HepG2 (cell line): ENCODE data around the gene SNX27. TPM values are rescaled to one million over a fixed set of nuclear protein-coding genes. Genes with fewer than 3 reads are reported as not detected.

ENCODE experiments used
- ATAC-seq: fragments of 200-7000 bp; cut with Tn5 transposase; 3 replicates; pipeline ENCODE4 v1.9.1; 2020; ENCODE audit warnings: mild to moderate bottlenecking, moderate library complexity
- BruUV-seq: library from RNA; stranded (reverse); fragments of 400-500 nt; replicated peaks from 2 replicates; lab custom pipeline; 2021; lab: Mats Ljungman, UMichigan
- CTCF ChIA-PET: fragments of 300-600 bp; formaldehyde crosslinking; extraction: SDS; loops from one replicate; lab custom pipeline; 2021; ENCODE audit warnings: low total read pairs, inconsistent platforms, low intra/inter-chr PET ratio; lab: Yijun Ruan, JAX
- POLR2A ChIA-PET: fragments of 350-600 bp; sonication (Branson Sonifier 250); formaldehyde crosslinking; loops from one replicate; lab custom pipeline; 2020; ENCODE audit warnings: antibody characterized with exemption, inconsistent platforms; lab: Yijun Ruan, JAX
- DNase-seq: peaks from one replicate; pipeline ENCODE4 v3.0.0-alpha.2; 2015; ENCODE audit warnings: low spot score
- FAIRE-seq: peaks from 3 replicates; lab custom pipeline; 2011; peaks lifted over from hg19 to GRCh38; lab: Jason Lieb, UNC
- H2AFZ ChIP-seq: one replicate; pipeline ENCODE4 v1.6.1; 2011; ENCODE audit warnings: low read length, inconsistent platforms
- H3K27ac ChIP-seq: fragments of 300-600 bp; 3 replicates; pipeline ENCODE4 v1.8.0; 2011; ENCODE audit warnings: mixed run types, mild to moderate bottlenecking, mixed read lengths, low read length, inconsistent platforms; ENCODE audit not compliant: insufficient read depth; ENCODE audit errors: extremely low read length
- H3K27me3 ChIP-seq, 2 experiments: fragments of 200-600 bp in 1 of 2; 2 replicates in 1 of 2; 3 replicates in 1 of 2; pipeline versions ENCODE4 v1.6.0 to v1.8.0; 2011; ENCODE audit warnings: low read length in 2 of 2, mild to moderate bottlenecking in 2 of 2, moderate library complexity in 2 of 2, inconsistent platforms in 1 of 2; ENCODE audit not compliant: insufficient read depth in 2 of 2, control insufficient read depth in 1 of 2
- H3K36me3 ChIP-seq, 2 experiments: fragments of 200-600 bp in 1 of 2; replicated peaks in 1 of 2; 2 replicates in 1 of 2; 3 replicates in 1 of 2; pipeline versions ENCODE4 v1.5.1 to v1.8.0; 2011; ENCODE audit warnings: low read length in 2 of 2, inconsistent platforms in 1 of 2; ENCODE audit not compliant: insufficient read depth in 2 of 2, control insufficient read depth in 1 of 2
- H3K4me1 ChIP-seq: 2 replicates; pipeline ENCODE4 v1.5.1; 2012; ENCODE audit warnings: low read length, inconsistent platforms; ENCODE audit not compliant: insufficient read depth
- H3K4me2 ChIP-seq: 2 replicates; pipeline ENCODE4 v1.6.0; 2011; ENCODE audit warnings: low read depth, low read length, inconsistent platforms
- H3K4me3 ChIP-seq, 3 experiments: fragments of 200-600 bp in 1 of 3; sonication (generic), shearing (Covaris generic) in 1 of 3; replicated peaks in 1 of 3; 2 replicates each; pipeline ENCODE4 v1.5.1; 2011 to 2016; ENCODE audit warnings: low read length in 3 of 3, inconsistent platforms in 2 of 3, low read depth in 2 of 3, mild to moderate bottlenecking in 2 of 3, control low read depth in 1 of 3, mixed read lengths in 1 of 3; ENCODE audit not compliant: insufficient read depth in 1 of 3
- H3K79me2 ChIP-seq: one replicate; pipeline ENCODE4 v1.6.1; 2011; ENCODE audit warnings: low read length, inconsistent platforms; ENCODE audit not compliant: insufficient read depth
- H3K9ac ChIP-seq: 2 replicates; pipeline ENCODE4 v1.6.0; 2011; ENCODE audit warnings: mild to moderate bottlenecking, low read depth, low read length, inconsistent platforms; ENCODE audit not compliant: insufficient read depth
- H3K9me3 ChIP-seq: 2 replicates; pipeline ENCODE4 v1.5.1; 2012; ENCODE audit warnings: mild to moderate bottlenecking, low read length
- H4K20me1 ChIP-seq: 2 replicates; pipeline ENCODE4 v1.6.0; 2011; ENCODE audit warnings: inconsistent platforms, mild to moderate bottlenecking, low read length, moderate library complexity; ENCODE audit not compliant: insufficient read depth
- RFX5 ChIP-seq: IDR thresholded peaks from 2 replicates; pipeline ENCODE4 v1.6.1; 2011; ENCODE audit warnings: low read depth, low read length, improper control_type of control experiment
- TEAD3 ChIP-seq: optimal IDR thresholded peaks from 2 replicates; pipeline ENCODE3; 2016; ENCODE audit warnings: borderline replicate concordance
- ZNF709 ChIP-seq: sonication (generic); formaldehyde crosslinking; IDR thresholded peaks from 2 replicates; pipeline ENCODE4 v1.5.0; 2020; ENCODE audit warnings: mild to moderate bottlenecking, missing genetic modification reagents
- ZSCAN31 ChIP-seq: sonication (generic); formaldehyde crosslinking; IDR thresholded peaks from 2 replicates; pipeline ENCODE4 v1.5.0; 2020; ENCODE audit warnings: low read depth, mild to moderate bottlenecking, missing genetic modification reagents
- WGBS: methylation state at CpG from one replicate; pipeline ENCODE4 v1.1.6; 2017; ENCODE audit warnings: low lambda C conversion rate; 5-methylcytosine and 5-hydroxymethylcytosine counted together
- in situ Hi-C: cut with HindIII; loops from 2 replicates; pipeline ENCODE4 v1.10.0; 2017; ENCODE audit warnings: low pct_unique_long_range_greater_than_20kb; ENCODE audit not compliant: extremely low pct_ligation_motif_present
- intact Hi-C: fragments of 100-400 bp; cut with micrococcal nuclease; formaldehyde crosslinking; loops from one replicate; pipeline ENCODE4 v1.10.0; 2022; ENCODE audit not compliant: unreplicated experiment
- polyA plus RNA-seq, 8 experiments: library from polyadenylated mRNA; depleted of rRNA in 3 of 8; stranded (reverse) in 7 of 8; unstranded in 1 of 8; fragments of >200 nt; fragmentation: Illumina TruSeq in 4 of 8; extraction: Trizol in 4 of 8; gene quantifications; 2 replicates each; pipeline versions ENCODE4 v1.2.1 to v1.2.3, GENCODE V29; 2011 to 2016; ENCODE audit warnings: low read depth in 4 of 8, missing spikeins in 1 of 8, mixed read lengths in 1 of 8; ENCODE audit not compliant: insufficient read depth in 1 of 8
- total RNA-seq, 5 experiments: library from RNA; depleted of rRNA; stranded (reverse); fragments of >200 nt; fragmentation: Illumina TruSeq; extraction: Trizol; gene quantifications; 2 replicates each; pipeline ENCODE4 v1.2.3, GENCODE V29; 2016; ENCODE audit warnings: low read depth in 1 of 5
- TF ChIP-seq, protein P1 (sequence below): sonication (generic); formaldehyde crosslinking; IDR thresholded peaks from 2 replicates; pipeline ENCODE4 v1.4.0; 2020; ENCODE audit warnings: missing genetic modification reagents
- TF ChIP-seq, protein P2 (sequence below): conservative IDR thresholded peaks from 2 replicates; pipeline ENCODE4 v1.6.1; 2018; ENCODE audit warnings: missing genetic modification reagents
- TF ChIP-seq, protein P3 (sequence below): sonication (generic); formaldehyde crosslinking; IDR thresholded peaks from 2 replicates; pipeline ENCODE4 v1.5.1; 2020; ENCODE audit warnings: missing genetic modification reagents, mild to moderate bottlenecking, borderline replicate concordance

Gene SNX27
- total and polyA plus RNA-seq, 2 of the 13 experiments (the other 11 are each of a cell fraction or from before 2014, with no cell fraction given) = 14.4 to 17.8 TPM

DNA sequence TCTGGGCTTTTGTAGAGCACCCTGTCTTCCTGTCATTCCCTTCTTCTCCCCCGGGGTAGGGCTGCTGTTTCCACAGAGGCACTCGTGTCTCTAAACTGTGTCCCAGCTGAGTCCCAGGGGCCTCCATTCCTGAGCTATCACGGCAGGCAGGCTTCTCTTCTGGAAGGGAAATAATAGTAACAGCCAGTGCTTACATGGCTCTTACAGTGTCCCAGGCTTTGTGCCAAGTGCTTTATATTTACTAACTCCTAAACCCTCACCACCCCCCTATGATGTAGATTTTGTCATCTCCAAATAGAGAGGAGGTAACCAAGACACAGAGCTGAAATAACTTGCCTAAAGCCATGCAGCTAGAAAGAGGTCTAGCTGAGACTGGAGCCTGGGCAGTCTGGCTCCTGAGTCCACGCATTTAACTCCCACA lies 106.2 kb downstream of the SNX27 start:
- TF ChIP-seq, protein P1, sequence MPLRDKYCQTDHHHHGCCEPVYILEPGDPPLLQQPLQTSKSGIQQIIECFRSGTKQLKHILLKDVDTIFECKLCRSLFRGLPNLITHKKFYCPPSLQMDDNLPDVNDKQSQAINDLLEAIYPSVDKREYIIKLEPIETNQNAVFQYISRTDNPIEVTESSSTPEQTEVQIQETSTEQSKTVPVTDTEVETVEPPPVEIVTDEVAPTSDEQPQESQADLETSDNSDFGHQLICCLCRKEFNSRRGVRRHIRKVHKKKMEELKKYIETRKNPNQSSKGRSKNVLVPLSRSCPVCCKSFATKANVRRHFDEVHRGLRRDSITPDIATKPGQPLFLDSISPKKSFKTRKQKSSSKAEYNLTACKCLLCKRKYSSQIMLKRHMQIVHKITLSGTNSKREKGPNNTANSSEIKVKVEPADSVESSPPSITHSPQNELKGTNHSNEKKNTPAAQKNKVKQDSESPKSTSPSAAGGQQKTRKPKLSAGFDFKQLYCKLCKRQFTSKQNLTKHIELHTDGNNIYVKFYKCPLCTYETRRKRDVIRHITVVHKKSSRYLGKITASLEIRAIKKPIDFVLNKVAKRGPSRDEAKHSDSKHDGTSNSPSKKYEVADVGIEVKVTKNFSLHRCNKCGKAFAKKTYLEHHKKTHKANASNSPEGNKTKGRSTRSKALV (CRISPR knock-in tag) = no peak
- TF ChIP-seq RFX5 = no peak
- no peak for TF ChIP-seq TEAD3 (CRISPR knock-in tag)
- TF ChIP-seq, protein P2, sequence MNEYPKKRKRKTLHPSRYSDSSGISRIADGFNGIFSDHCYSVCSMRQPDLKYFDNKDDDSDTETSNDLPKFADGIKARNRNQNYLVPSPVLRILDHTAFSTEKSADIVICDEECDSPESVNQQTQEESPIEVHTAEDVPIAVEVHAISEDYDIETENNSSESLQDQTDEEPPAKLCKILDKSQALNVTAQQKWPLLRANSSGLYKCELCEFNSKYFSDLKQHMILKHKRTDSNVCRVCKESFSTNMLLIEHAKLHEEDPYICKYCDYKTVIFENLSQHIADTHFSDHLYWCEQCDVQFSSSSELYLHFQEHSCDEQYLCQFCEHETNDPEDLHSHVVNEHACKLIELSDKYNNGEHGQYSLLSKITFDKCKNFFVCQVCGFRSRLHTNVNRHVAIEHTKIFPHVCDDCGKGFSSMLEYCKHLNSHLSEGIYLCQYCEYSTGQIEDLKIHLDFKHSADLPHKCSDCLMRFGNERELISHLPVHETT = no peak
- TF ChIP-seq ZSCAN31 (CRISPR knock-in tag) = no peak
- TF ChIP-seq, protein P3, sequence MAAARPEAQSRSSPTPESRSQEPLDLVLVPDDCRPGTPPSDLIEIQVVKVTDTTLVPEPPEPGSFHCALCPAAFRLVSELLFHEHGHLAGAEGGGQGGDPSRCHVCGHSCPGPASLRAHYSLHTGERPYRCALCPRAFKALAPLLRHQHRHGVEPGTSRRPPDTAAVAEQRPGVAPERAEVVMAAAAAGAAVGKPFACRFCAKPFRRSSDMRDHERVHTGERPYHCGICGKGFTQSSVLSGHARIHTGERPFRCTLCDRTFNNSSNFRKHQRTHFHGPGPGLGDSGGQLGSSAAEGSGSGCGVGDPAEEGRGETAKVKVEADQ (CRISPR knock-in tag) = no peak
- TF ChIP-seq ZNF709 (CRISPR knock-in tag) = no peak
- Histone ChIP-seq H3K27ac (no peak overlapping the region), H3K9ac (no peak overlapping the region), H3K79me2 (no peaks in the 10 kb centered on the region), H3K4me3 (no peak overlapping the region), H3K27me3 (peaks cover 3 to 44% of the 10 kb centered on the region in 2 experiments), H3K36me3 (no peaks in the 10 kb centered on the region), H3K4me2 (no peak overlapping the region), H2AFZ (no peak overlapping the region), H4K20me1 (no peaks in the 10 kb centered on the region), H3K9me3 (no peaks in the 10 kb centered on the region), H3K4me1 (peaks cover 56% of the 10 kb centered on the region)
- FAIRE-seq (no peak), ATAC-seq (no peak), DNase-seq (no peak)
- CTCF ChIA-PET = no interaction called here
- intact Hi-C loops = no loop called here
- POLR2A ChIA-PET = no interaction called here
- 3% methylated on average over 4 of the region's 4 CpGs for WGBS
- no TSS peak for BruUV-seq
- in situ Hi-C loops = loop anchor here (10.0 kb wide), 1 partner anchor 117 kb away; the partner anchor contains the start of genes C2CD4D and RORC
